Stimulated activated CD8-positive, alpha-beta memory T cell treated with anti-CD3 and anti-CD28 coated beads, Interleukin-7, amount 100 ng/mL, for 1 hour (primary cell): Measurements from ENCODE around the gene WWC1.

Experiments used
- DNase-seq, 2 donors: peaks; one replicate each; pipeline ENCODE4 v3.0.0-alpha.2; 2020; ENCODE audit warnings: low read depth in 2 of 2

WWC1 gene

DNA sequence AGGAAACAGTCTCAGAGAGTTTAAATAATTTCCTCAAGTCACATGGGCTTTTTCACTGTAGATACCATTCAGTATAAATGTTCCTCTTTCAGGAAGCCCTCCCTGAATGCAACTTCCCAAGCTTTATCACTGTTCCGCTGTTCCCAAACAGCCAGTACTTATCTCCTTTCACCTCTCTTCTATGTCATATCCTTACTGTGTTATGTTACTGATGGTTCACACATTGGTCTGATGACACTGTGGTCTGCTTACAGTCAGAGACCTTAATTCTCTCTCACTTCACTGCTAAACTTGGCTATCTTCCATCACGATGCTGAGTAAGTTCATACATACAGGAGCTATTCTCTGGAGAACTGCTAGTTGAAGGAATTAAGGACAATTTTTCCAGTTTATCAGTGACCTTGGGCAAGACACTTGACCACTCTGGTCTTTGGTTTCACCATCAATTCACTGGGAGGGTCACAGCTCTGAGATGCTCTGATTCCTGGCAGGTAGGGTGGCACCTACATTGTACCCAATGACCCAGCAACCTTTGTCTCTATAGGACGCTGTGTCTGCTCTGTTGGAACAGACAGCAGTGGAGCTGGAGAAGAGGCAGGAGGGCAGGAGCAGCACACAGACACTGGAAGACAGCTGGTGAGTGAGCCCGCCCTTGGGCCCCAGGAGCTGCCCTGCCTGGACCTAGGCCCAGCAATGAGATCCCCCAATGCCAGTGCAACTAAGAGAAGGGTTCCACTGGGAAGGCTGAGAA is 152.7 kb downstream of the WWC1 start:
- no peak for DNase-seq

- no peak for DNase-seq
These were observed 155.7 kb downstream of the WWC1 start for GRCh38 chr5:168446983-168447619.

GRCh38 chr5:168447808-168448207 is 156.4 kb downstream of the WWC1 start:
- no peak for DNase-seq

GRCh38 chr5:168449166-168449565 is 157.7 kb downstream of the WWC1 start:
- DNase-seq, result no peak

GRCh38 chr5:168451565-168451964 is 160.1 kb downstream of the WWC1 start:
- DNase-seq, result no peak

GRCh38 chr5:168455201-168455600 is 163.8 kb downstream of the WWC1 start:
- DNase-seq, result no peak

GRCh38 chr5:168457542-168457941 is 166.1 kb downstream of the WWC1 start:
- DNase-seq, result no peak

DNA sequence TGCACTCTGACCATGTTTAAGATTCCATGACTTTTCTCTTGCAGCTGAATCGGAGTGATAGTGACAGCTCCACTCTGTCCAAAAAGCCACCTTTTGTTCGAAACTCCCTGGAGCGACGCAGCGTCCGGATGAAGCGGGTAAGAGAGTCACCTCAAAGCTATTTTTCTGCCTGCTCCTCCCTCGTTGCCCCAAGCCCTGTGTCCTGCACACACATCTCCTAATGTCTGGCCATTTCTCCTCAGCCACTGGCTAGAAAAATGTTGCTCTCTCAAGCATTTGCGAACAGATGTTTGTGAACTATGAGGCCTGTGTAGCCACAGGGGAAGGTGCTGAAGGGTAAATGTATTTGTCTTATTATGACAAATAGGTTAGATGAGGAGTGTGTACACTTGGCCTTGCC is 169.2 kb downstream of the WWC1 start:
- no peak for DNase-seq

GRCh38 chr5:168463081-168463480 is 171.6 kb downstream of the WWC1 start:
- no peak for DNase-seq

- DNase-seq, result no peak
These were observed 172.8 kb downstream of the WWC1 start for GRCh38 chr5:168464214-168464613.

GRCh38 chr5:168464641-168465040 is 173.2 kb downstream of the WWC1 start:
- no peak for DNase-seq

DNA sequence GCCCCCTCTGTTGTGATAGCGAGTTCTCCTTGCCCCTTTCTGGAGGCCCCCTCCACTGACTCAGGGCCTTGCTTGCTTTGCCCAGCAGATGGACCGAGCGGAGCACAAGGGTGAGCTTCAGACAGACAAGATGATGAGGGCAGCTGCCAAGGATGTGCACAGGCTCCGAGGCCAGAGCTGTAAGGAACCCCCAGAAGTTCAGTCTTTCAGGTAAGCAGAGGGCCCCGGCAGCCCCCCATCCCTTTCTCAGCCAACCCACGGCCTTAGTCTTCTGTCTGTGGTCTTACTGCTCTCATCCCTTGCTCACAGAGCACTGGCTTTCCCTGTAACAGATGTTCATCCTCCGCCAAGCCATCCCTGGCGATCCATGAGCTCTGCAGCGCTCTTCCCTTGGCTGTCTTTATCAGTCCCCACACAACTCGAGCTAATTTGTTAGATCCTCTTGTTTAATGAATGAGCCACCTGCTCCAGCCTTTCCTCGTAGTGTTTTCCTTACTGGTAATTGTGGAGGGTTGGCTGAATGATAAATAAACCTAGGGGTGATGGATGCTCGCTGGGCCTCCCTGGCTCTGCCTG is 176.4 kb downstream of the WWC1 start:
- no peak for DNase-seq

GRCh38 chr5:168468836-168469235 is 177.4 kb downstream of the WWC1 start:
- DNase-seq, result no peak

- DNase-seq, result no peak
These were observed 178.4 kb downstream of the WWC1 start for GRCh38 chr5:168469816-168470215.

DNA sequence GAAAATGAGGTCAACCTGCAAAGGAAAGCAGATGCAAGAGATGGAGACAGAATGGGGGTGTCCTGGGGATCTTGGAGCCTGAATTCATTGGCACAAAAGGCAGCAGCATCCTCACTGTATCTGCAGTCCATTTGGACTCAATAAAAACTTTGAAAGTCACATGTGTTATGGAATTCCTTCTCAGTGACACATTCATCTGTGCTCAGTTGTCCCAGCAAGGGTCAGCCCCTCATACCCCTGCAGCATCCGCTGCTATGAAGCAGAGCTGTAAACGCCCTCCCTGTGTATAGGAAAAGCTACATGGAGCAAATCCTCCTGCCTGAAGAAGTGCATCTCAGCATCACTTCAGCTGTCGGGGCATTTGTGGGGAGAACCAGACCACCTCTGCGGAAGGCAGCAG is 180.3 kb downstream of the WWC1 start:
- no peak for DNase-seq

- no peak for DNase-seq
These were observed 180.9 kb downstream of the WWC1 start for GRCh38 chr5:168472329-168472728.

DNA sequence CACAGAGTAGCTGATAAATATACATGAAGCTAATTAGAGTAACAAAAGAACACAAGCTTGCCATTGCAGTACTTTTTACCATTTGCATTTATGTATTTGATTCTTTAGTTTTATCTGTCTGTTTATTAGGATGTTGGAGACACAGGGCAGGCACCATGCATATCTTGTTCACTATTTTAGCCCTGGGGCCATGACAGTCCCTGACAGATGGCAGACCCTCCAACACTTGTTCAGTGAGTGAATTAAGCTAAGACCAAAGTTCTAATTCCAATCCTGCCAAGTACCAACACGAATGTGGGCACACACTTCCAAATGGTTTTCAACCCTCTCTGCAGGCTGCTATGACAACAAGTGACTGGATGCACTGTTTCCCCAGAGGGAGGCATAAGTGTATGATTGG is 182.9 kb downstream of the WWC1 start:
- no peak for DNase-seq

DNA sequence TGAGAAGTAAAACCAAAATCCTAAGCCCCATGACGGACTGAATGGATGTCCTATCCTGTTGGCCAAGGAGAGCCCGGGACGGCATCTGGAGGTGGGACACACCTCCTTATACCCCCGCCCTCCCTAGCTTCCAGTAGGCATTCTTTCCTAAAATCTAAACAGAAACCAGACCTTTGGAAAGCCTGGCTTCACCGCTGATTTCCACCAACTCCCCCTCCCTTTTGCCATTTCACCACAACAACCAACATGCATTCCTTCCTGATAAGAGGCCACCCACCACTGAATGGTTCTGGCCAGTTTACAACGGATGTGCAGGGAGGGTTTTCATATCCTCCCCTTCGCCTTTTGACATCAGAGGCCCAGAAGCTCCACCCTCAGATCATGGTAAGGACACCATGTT is 185.6 kb downstream of the WWC1 start:
- DNase-seq, result no peak

DNA sequence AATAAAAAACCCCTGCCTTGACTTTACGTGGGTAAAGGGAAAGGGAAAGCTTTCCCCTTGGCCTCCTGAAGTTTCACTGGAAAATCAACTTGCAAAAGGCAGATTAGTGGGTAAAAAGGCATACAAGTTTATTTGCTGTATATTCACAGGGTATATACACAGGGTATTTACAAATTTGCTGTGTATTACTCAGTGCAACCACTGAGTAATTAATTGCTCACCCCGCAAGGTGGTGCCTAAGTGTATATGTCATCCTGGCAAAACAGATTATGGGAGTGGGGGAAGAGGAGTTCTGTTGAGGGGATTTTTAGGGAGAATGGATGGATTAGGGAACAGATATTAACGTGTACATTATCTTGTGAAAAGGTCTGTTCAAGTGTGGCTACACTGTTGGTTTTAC is 187.7 kb downstream of the WWC1 start:
- DNase-seq, result no peak

- no peak for DNase-seq
These were observed 189.2 kb downstream of the WWC1 start for GRCh38 chr5:168480601-168481000.

- DNase-seq, result no peak
These were observed 189.9 kb downstream of the WWC1 start for GRCh38 chr5:168481330-168481788.

DNA sequence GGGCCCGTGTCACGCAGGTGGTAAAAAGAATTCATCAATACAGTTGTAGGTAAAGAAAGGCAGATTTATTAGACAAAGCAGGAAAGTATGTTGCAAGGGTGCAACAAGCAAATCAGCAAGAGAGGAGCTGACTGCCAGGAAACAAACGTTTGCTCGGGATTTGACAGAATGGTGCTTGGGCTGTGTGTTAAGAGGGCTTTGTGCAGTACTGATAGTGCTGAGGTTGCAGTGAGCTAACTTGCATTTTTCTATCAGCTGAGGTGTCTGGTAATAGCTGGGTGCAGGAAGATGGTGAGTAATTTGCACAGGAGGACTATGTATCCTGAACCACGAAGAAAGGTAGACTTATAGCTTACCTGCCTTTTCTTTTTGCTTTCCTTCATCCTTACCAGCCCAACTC is 190.9 kb downstream of the WWC1 start:
- DNase-seq, result no peak
